H9 (cell line): ENCODE data around the gene SLC44A3. TPM values are rescaled to one million over a fixed set of nuclear protein-coding genes. Genes with fewer than 3 reads are reported as not detected.
A peak's percentile ranks its signal among the peaks of the same experiment; 100 is the strongest.

Experiments used
- DNase-seq: peaks from one replicate; pipeline ENCODE4 v3.0.0-alpha.2; 2017
- H2AFZ ChIP-seq: one replicate; pipeline ENCODE4 v1.6.1; 2013; ENCODE audit warnings: mild to moderate bottlenecking, low read length, control low read depth, moderate library complexity
- H2AK5ac ChIP-seq: 2 replicates; pipeline ENCODE4 v1.6.1; 2013; ENCODE audit warnings: low read length, control low read depth, mixed read lengths; ENCODE audit not compliant: insufficient read length
- H2BK120ac ChIP-seq: one replicate; pipeline ENCODE4 v1.6.1; 2013; ENCODE audit warnings: low read depth, mild to moderate bottlenecking, low read length, control low read depth, inconsistent platforms; ENCODE audit not compliant: poor library complexity, severe bottlenecking
- H2BK12ac ChIP-seq: 2 replicates; pipeline ENCODE4 v1.6.1; 2013; ENCODE audit warnings: low read length, control low read depth, mixed read lengths, low read depth; ENCODE audit not compliant: insufficient read length
- H2BK15ac ChIP-seq: 2 replicates; pipeline ENCODE4 v1.6.1; 2013; ENCODE audit warnings: low read depth, low read length, control low read depth
- H2BK20ac ChIP-seq: one replicate; pipeline ENCODE4 v1.6.1; 2013; ENCODE audit warnings: low read depth, mild to moderate bottlenecking, low read length, control low read depth, inconsistent platforms; ENCODE audit not compliant: poor library complexity, severe bottlenecking
- H2BK5ac ChIP-seq: 2 replicates; pipeline ENCODE4 v1.6.1; 2013; ENCODE audit warnings: low read length, control low read depth, mixed read lengths; ENCODE audit not compliant: insufficient read length
- H3K14ac ChIP-seq: 2 replicates; pipeline ENCODE4 v1.6.1; 2013; ENCODE audit warnings: low read length, control low read depth; ENCODE audit not compliant: insufficient read depth
- H3K18ac ChIP-seq: 2 replicates; pipeline ENCODE4 v1.6.1; 2013; ENCODE audit warnings: low read depth, mild to moderate bottlenecking, mixed read lengths, low read length, control low read depth; ENCODE audit not compliant: insufficient read length
- H3K23ac ChIP-seq: 2 replicates; pipeline ENCODE4 v1.6.1; 2013; ENCODE audit warnings: low read length, control low read depth, mixed read lengths, low read depth; ENCODE audit not compliant: insufficient read length
- H3K23me2 ChIP-seq: 2 replicates; pipeline ENCODE4 v1.6.1; 2013; ENCODE audit warnings: low read depth, mild to moderate bottlenecking, mixed read lengths, low read length, control low read depth; ENCODE audit not compliant: insufficient read length, poor library complexity, severe bottlenecking
- H3K27ac ChIP-seq: 2 replicates; pipeline ENCODE4 v1.5.1; 2013; ENCODE audit warnings: low read length, control low read depth, mixed read lengths, low read depth; ENCODE audit not compliant: insufficient read length
- H3K27me3 ChIP-seq: 2 replicates; pipeline ENCODE4 v1.6.1; 2013; ENCODE audit warnings: low read length, control low read depth, inconsistent platforms; ENCODE audit not compliant: insufficient read depth
- H3K4ac ChIP-seq: 2 replicates; pipeline ENCODE4 v1.6.1; 2013; ENCODE audit warnings: low read depth, mild to moderate bottlenecking, control low read depth, inconsistent platforms, low read length, moderate library complexity
- H3K4me1 ChIP-seq: 2 replicates; pipeline ENCODE4 v1.6.1; 2013; ENCODE audit warnings: low read length, control low read depth, inconsistent platforms; ENCODE audit not compliant: insufficient read depth
- H3K4me2 ChIP-seq: 2 replicates; pipeline ENCODE4 v1.6.1; 2013; ENCODE audit warnings: low read length, control low read depth, mixed read lengths; ENCODE audit not compliant: insufficient read length, insufficient read depth
- H3K56ac ChIP-seq: 2 replicates; pipeline ENCODE4 v1.6.1; 2013; ENCODE audit warnings: low read depth, mild to moderate bottlenecking, mixed read lengths, low read length, control low read depth; ENCODE audit not compliant: insufficient read length
- H3K79me1 ChIP-seq: 2 replicates; pipeline ENCODE4 v1.6.1; 2013; ENCODE audit warnings: low read depth, mild to moderate bottlenecking, moderate library complexity, low read length, control low read depth, inconsistent platforms; ENCODE audit not compliant: insufficient read depth, poor library complexity, severe bottlenecking
- H3K79me2 ChIP-seq: 2 replicates; pipeline ENCODE4 v1.6.1; 2013; ENCODE audit warnings: low read length, control low read depth, inconsistent platforms; ENCODE audit not compliant: insufficient read depth
- H3K9ac ChIP-seq: 2 replicates; pipeline ENCODE4 v1.6.1; 2013; ENCODE audit warnings: low read length, control low read depth, mixed read lengths; ENCODE audit not compliant: insufficient read length; ENCODE audit errors: extremely low read depth
- H3K9me3 ChIP-seq: one replicate; pipeline ENCODE4 v1.6.1; 2013; ENCODE audit warnings: low read depth, low read length, inconsistent platforms; ENCODE audit not compliant: control insufficient read depth
- H3T11ph ChIP-seq: one replicate; pipeline ENCODE4 v1.6.1; 2013; ENCODE audit warnings: mild to moderate bottlenecking, low read length, control low read depth, inconsistent platforms
- H4K20me1 ChIP-seq: one replicate; pipeline ENCODE4 v1.6.1; 2013; ENCODE audit not compliant: control insufficient read depth, insufficient read length, insufficient read depth
- H4K5ac ChIP-seq: 2 replicates; pipeline ENCODE4 v1.6.1; 2013; ENCODE audit warnings: low read depth, mild to moderate bottlenecking, mixed read lengths, low read length, control low read depth; ENCODE audit not compliant: insufficient read length
- H4K8ac ChIP-seq: replicated peaks from 2 replicates; pipeline ENCODE4 v1.6.1; 2013; ENCODE audit warnings: low read length, control low read depth, mixed read lengths, low read depth; ENCODE audit not compliant: insufficient read length
- H4K91ac ChIP-seq: 2 replicates; pipeline ENCODE4 v1.6.1; 2013; ENCODE audit warnings: low read depth, mild to moderate bottlenecking, moderate library complexity, mixed read lengths, low read length, control low read depth; ENCODE audit not compliant: insufficient read length
- H3K27ac Mint-ChIP-seq, 3 experiments: 2 replicates in 2 of 3; 3 replicates in 1 of 3; pipeline ENCODE4 v1.8.0; 2020 to 2021; ENCODE audit warnings: mixed read lengths in 3 of 3, mild to moderate bottlenecking in 1 of 3, moderate library complexity in 1 of 3
- H3K27me3 Mint-ChIP-seq: 2 replicates; pipeline ENCODE4 v1.8.0; 2021; ENCODE audit warnings: low read depth, mild to moderate bottlenecking, moderate library complexity, mixed read lengths
- H3K36me3 Mint-ChIP-seq, 3 experiments: 2 replicates in 2 of 3; 3 replicates in 1 of 3; pipeline ENCODE4 v1.8.0; 2020 to 2021; ENCODE audit warnings: low read depth in 3 of 3, mixed read lengths in 3 of 3; ENCODE audit not compliant: insufficient read depth in 1 of 3
- H3K4me1 Mint-ChIP-seq, 2 experiments: 2 replicates each; pipeline ENCODE4 v1.8.0; 2020; ENCODE audit warnings: mixed read lengths in 2 of 2
- H3K4me3 Mint-ChIP-seq, 2 experiments: 2 replicates in 1 of 2; 3 replicates in 1 of 2; pipeline ENCODE4 v1.8.0; 2020 to 2021; ENCODE audit warnings: mild to moderate bottlenecking in 2 of 2, mixed read lengths in 2 of 2, moderate library complexity in 1 of 2
- H3K9me3 Mint-ChIP-seq, 2 experiments: 2 replicates in 1 of 2; 3 replicates in 1 of 2; pipeline ENCODE4 v1.8.0; 2020; ENCODE audit warnings: mild to moderate bottlenecking in 2 of 2, mixed read lengths in 2 of 2, moderate library complexity in 1 of 2
- WGBS: extraction: QIAGEN DNeasy Blood & Tissue Kit; methylation state at CpG from one replicate; pipeline ENCODE4 v1.1.7; 2013; ENCODE audit warnings: missing lambda C conversion rate, low lambda C conversion rate, mixed read lengths; ENCODE audit not compliant: insufficient read length; ENCODE audit errors: extremely low coverage; 5-methylcytosine and 5-hydroxymethylcytosine counted together
- total RNA-seq: library from RNA; stranded (reverse); gene quantifications from 2 replicates; pipeline ENCODE4 v1.2.1, GENCODE V29; 2021
- TF ChIP-seq, protein P1 (sequence below): fragments of 200-600 bp; sonication (generic); conservative IDR thresholded peaks from 3 replicates; pipeline ENCODE4 v1.8.0; 2021; ENCODE audit warnings: antibody characterized with exemption, mild to moderate bottlenecking

Gene SLC44A3
- total RNA-seq, 1 experiment from 2014 or later = 5.5 TPM

GRCh38 chr1:94937820-94938219, 117.7 kb downstream of the SLC44A3 start:
- H3K18ac ChIP-seq = no peak overlapping the region
- no peaks in the 10 kb centered on the region for H3K27me3 Mint-ChIP-seq
- H3K9me3 ChIP-seq = no peaks in the 10 kb centered on the region
- H4K20me1 ChIP-seq = no peaks in the 10 kb centered on the region
- no peak overlapping the region for H4K91ac ChIP-seq
- no peak for DNase-seq
- H2AFZ ChIP-seq = no peak overlapping the region
- H3K27me3 ChIP-seq = no peaks in the 10 kb centered on the region
- H2BK12ac ChIP-seq = no peak overlapping the region
- no CpG with 5 or more reads among the region's 1 CpG for WGBS
- no peak overlapping the region for H3K4me2 ChIP-seq
- no peaks in the 10 kb centered on the region for H3K9me3 Mint-ChIP-seq
- H3K4me1 ChIP-seq = peaks cover 5% of the 10 kb centered on the region; the same call in 1 of the 2 replicates
- H3K79me2 ChIP-seq = no peaks in the 10 kb centered on the region
- H4K8ac ChIP-seq = no peak overlapping the region
- H4K5ac ChIP-seq = no peak overlapping the region
- no peak overlapping the region for H3K23ac ChIP-seq
- no peak overlapping the region for H3K56ac ChIP-seq
- no peak overlapping the region for H2AK5ac ChIP-seq
- H3K4ac ChIP-seq = no peak overlapping the region
- H3K4me1 Mint-ChIP-seq = peaks cover 29 to 35% of the 10 kb centered on the region in 2 experiments
- no peaks in the 10 kb centered on the region for H3K79me1 ChIP-seq
- H3T11ph ChIP-seq = no peak overlapping the region
- no peak overlapping the region for H3K9ac ChIP-seq
- H3K36me3 Mint-ChIP-seq = peaks cover 3 to 13% (median 5%) of the 10 kb centered on the region in 3 experiments; a peak in 5 of 7 replicates
- H2BK20ac ChIP-seq = no peak overlapping the region
- H2BK120ac ChIP-seq = no peak overlapping the region
- H2BK15ac ChIP-seq = no peak overlapping the region
- TF ChIP-seq, protein P1, sequence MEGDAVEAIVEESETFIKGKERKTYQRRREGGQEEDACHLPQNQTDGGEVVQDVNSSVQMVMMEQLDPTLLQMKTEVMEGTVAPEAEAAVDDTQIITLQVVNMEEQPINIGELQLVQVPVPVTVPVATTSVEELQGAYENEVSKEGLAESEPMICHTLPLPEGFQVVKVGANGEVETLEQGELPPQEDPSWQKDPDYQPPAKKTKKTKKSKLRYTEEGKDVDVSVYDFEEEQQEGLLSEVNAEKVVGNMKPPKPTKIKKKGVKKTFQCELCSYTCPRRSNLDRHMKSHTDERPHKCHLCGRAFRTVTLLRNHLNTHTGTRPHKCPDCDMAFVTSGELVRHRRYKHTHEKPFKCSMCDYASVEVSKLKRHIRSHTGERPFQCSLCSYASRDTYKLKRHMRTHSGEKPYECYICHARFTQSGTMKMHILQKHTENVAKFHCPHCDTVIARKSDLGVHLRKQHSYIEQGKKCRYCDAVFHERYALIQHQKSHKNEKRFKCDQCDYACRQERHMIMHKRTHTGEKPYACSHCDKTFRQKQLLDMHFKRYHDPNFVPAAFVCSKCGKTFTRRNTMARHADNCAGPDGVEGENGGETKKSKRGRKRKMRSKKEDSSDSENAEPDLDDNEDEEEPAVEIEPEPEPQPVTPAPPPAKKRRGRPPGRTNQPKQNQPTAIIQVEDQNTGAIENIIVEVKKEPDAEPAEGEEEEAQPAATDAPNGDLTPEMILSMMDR = no peak
- no peak overlapping the region for H3K27ac ChIP-seq
- H3K14ac ChIP-seq = no peak overlapping the region
- no peak overlapping the region for H2BK5ac ChIP-seq
- H3K23me2 ChIP-seq = no peaks in the 10 kb centered on the region
- no peak overlapping the region for H3K4me3 Mint-ChIP-seq
- peak overlapping the region in 1 of 3 experiments; percentile 65; a peak in 1 of 7 replicates for H3K27ac Mint-ChIP-seq
